GM12865 (cell line): ENCODE measurements around the gene TAAR1.

ENCODE experiments used
- DNase-seq: peaks from one replicate; pipeline ENCODE4 v3.0.0; 2010; ENCODE audit warnings: low read depth
- H3K4me3 ChIP-seq: 2 replicates; pipeline ENCODE4 v1.5.1; 2011; ENCODE audit warnings: mild to moderate bottlenecking, low read depth, low read length, control low read depth
- TF ChIP-seq, protein P1 (sequence below): IDR thresholded peaks from 2 replicates; pipeline ENCODE4 v1.5.1; 2011; ENCODE audit warnings: low read length, control low read depth, low read depth, inconsistent platforms; ENCODE audit not compliant: insufficient read depth; ENCODE audit errors: missing control alignments

TAAR1 gene

DNA sequence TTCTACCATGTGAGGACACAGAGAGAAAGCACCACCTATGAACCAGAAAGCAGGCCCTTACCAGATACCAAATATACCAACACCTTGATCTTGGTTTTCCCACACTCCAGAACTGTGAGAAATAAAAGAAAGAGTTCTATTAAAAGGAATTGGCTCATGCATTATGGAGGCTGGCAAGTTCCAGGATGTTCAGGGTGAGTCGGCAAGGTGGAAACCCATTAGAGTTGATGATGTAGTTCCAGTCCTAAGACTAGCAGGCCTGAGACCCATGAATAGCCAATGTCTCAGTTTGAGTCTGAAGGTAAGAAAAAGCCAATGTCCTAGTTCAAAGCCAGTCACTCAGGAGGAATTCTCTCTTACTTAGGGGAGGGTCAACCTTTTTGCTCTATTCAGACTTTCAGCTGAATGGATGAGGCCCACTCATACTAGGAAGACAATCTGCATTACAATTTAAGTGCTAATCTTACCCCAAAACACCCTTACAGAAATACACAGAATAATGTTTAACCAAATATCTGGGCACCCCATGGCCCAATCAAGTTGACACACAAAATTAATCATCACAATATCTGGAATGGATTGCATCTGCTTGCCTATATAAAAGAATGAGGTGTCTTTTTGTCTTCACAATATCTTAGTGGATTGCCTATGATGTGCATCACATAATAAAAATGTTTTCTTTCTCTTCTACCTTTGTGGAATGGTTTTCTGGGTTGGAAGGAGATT, 5.5 kb upstream of the TAAR1 start:
- H3K4me3 ChIP-seq: no peak overlapping the region
- TF ChIP-seq, protein P1, sequence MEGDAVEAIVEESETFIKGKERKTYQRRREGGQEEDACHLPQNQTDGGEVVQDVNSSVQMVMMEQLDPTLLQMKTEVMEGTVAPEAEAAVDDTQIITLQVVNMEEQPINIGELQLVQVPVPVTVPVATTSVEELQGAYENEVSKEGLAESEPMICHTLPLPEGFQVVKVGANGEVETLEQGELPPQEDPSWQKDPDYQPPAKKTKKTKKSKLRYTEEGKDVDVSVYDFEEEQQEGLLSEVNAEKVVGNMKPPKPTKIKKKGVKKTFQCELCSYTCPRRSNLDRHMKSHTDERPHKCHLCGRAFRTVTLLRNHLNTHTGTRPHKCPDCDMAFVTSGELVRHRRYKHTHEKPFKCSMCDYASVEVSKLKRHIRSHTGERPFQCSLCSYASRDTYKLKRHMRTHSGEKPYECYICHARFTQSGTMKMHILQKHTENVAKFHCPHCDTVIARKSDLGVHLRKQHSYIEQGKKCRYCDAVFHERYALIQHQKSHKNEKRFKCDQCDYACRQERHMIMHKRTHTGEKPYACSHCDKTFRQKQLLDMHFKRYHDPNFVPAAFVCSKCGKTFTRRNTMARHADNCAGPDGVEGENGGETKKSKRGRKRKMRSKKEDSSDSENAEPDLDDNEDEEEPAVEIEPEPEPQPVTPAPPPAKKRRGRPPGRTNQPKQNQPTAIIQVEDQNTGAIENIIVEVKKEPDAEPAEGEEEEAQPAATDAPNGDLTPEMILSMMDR: no peak
- no peak for DNase-seq

DNA sequence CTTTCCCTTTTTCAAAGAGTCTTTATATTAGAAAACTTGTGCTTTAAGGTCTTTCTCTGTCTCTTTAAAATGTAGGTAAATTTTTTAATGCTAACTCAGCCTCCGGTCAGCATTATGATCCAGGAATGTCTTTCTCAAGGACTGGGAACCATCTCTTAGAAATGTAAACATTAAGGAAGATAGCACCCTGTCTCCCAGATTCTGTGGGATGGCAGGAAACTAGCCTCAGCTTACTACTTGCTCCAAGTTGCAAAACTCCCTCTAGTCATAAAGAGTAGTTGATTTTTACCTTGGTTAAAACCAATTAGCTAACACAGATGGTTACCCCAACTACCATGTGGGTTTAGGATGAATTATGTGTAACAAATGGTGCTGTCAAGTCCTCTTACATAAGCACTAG, 4.7 kb upstream of the TAAR1 start:
- TF ChIP-seq, protein P1: no peak
- no peak overlapping the region for H3K4me3 ChIP-seq
- no peak for DNase-seq

DNA sequence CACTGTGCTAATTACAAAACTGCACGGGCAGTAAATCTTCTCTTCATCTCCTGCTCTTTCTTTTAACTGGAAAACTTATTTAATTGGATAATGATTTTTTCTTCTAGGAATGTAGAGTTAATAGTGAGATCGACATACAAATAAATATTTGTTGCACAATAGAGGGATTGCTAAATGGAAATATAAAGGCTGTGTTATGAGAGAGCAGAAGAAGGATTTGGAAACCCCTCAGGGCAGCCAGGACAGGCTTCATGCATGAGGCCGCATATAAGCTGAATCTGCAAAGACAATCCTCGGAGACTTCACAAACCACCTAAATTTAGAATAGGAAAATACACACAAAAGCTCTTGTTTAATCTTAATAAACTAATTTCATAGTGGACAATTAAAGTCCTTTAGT, 2.9 kb upstream of the TAAR1 start:
- TF ChIP-seq, protein P1: no peak
- no peak overlapping the region for H3K4me3 ChIP-seq
- no peak for DNase-seq

DNA sequence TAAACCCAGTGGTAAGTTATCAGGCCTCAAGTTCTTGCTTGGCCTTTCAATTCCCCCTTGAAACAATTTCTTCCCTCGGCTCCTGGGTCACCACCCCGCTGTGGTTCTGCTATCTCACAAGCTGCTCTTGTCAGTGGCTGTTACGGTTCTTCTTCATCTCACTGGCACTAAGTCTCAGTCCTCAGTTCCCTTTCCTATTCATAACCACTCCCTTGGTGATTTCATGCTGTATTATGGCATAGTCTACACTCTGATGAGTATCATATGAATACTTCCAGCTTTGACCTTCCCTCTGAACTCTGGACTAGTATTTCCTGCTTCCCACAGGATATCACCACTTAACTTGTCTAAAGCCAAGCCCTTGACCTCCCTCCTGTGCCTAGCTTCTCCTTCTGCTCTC, 7.9 kb downstream of the TAAR1 start:
- no peak overlapping the region for H3K4me3 ChIP-seq
- TF ChIP-seq, protein P1: no peak
- peak; percentile 39 for DNase-seq

DNA sequence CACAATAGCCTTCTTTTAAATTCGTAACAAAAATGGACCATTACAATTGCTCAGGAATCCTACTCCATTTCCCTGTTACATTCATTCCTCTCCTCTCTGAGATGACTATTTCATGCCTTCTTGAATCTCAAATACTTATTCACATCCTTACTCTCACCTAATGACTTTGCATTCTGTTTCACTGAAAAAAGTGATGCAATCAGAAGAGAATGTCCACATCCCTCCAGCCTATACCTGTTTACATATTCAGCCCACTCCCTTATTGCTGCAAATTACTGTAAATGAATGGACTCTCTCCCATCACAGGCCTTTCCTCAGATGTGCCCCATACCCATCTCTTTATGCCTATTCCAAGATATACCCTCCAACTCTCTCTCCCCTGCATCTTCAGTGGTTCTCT, 8.6 kb downstream of the TAAR1 start:
- H3K4me3 ChIP-seq: no peak overlapping the region
- TF ChIP-seq, protein P1: no peak
- no peak for DNase-seq

DNA sequence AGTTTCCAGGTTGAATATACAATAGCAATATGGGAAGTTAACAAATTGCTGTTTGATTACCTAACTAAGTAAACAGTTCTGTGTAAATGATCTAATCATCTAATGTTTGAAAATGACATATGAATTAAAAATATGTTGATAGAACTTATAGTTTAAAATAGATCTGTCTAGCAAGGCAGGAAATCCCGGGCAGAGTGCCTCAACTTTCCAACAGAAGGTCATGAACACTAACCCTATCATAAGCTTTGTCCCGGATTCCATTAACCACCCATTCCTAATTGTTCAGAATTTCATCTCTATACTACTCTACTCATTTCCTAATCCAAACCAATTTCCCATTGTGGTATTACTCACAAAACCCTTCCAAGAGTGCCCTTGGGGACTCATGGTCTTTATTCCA, 10.2 kb downstream of the TAAR1 start:
- no peak for DNase-seq
- TF ChIP-seq, protein P1: no peak
- no peak overlapping the region for H3K4me3 ChIP-seq

DNA sequence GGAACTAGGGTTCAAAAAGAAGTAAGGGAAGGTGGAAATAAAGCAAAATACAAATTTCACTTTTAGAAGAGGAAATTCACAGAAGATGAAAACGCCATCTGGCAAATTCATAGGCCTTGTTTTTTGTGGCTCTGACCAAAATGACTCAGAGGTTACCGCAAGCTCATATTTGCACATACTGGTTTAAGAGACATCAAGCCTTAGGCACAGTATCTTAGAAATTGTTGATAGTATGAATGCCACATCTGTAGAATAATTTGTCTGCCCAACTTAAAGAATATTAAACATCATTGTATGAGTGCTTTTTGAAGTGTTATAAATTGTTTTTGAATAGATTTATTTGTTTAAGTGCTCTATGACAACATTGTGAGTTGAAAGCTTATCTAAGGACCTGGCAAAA, 10.6 kb downstream of the TAAR1 start:
- no peak overlapping the region for H3K4me3 ChIP-seq
- DNase-seq: peak; percentile 74
- TF ChIP-seq, protein P1: no peak
